Fibroblast of lung (primary cell): ENCODE results near the gene SCTR. TPM values are rescaled to one million over a fixed set of nuclear protein-coding genes. Genes with fewer than 3 reads are reported as not detected.

Experiments used
- DNase-seq, 2 donors: peaks; one replicate each; pipeline versions ENCODE4 v3.0.0 to v3.0.0-alpha.2; 2010; ENCODE audit warnings: low read depth in 2 of 2
- H2AFZ ChIP-seq: 2 replicates; pipeline ENCODE4 v1.5.1; 2012; ENCODE audit warnings: low read length, control low read depth, inconsistent platforms
- H3K27ac ChIP-seq: 2 replicates; pipeline ENCODE4 v1.5.1; 2011; ENCODE audit warnings: low read length, control low read depth; ENCODE audit not compliant: insufficient read depth
- H3K27me3 ChIP-seq: 2 replicates; pipeline ENCODE4 v1.5.1; 2011; ENCODE audit warnings: mild to moderate bottlenecking, low read length; ENCODE audit not compliant: control insufficient read depth, insufficient read depth
- H3K36me3 ChIP-seq: 2 replicates; pipeline ENCODE4 v1.5.1; 2011; ENCODE audit warnings: low read length; ENCODE audit not compliant: control insufficient read depth, insufficient read depth
- H3K4me1 ChIP-seq: 2 replicates; pipeline ENCODE4 v1.5.1; 2011; ENCODE audit warnings: low read length; ENCODE audit not compliant: control insufficient read depth, insufficient read depth; ENCODE audit errors: extremely low read depth
- H3K4me2 ChIP-seq: 2 replicates; pipeline ENCODE4 v1.5.1; 2011; ENCODE audit warnings: low read length, control low read depth; ENCODE audit not compliant: insufficient read depth; ENCODE audit errors: extremely low read depth
- H3K4me3 ChIP-seq, 4 experiments: fragments of 200-600 bp in 1 of 4; sonication (generic) in 1 of 4; replicated peaks in 1 of 4; 2 replicates each; pipeline ENCODE4 v1.5.1; 2011 to 2016; ENCODE audit warnings: low read length in 4 of 4, low read depth in 3 of 4, mild to moderate bottlenecking in 3 of 4, control low read depth in 2 of 4, inconsistent platforms in 1 of 4, mixed read lengths in 1 of 4; ENCODE audit not compliant: insufficient read depth in 1 of 4; ENCODE audit errors: control extremely low read depth in 1 of 4
- H3K79me2 ChIP-seq: 2 replicates; pipeline ENCODE4 v1.5.1; 2012; ENCODE audit warnings: mild to moderate bottlenecking, low read length, inconsistent platforms; ENCODE audit not compliant: control insufficient read depth, insufficient read depth
- H3K9ac ChIP-seq: 2 replicates; pipeline ENCODE4 v1.5.1; 2011; ENCODE audit warnings: mild to moderate bottlenecking, low read length, control low read depth; ENCODE audit not compliant: insufficient read depth
- H3K9me3 ChIP-seq: 2 replicates; pipeline ENCODE4 v1.5.1; 2012; ENCODE audit warnings: low read depth, low read length; ENCODE audit not compliant: control insufficient read depth, insufficient read depth
- H4K20me1 ChIP-seq: 2 replicates; pipeline ENCODE4 v1.5.1; 2011; ENCODE audit warnings: low read length; ENCODE audit not compliant: control insufficient read depth, insufficient read depth; ENCODE audit errors: extremely low read depth
- EZH2 ChIP-seq: IDR thresholded peaks from 2 replicates; pipeline ENCODE4 v1.5.1; 2012; ENCODE audit warnings: low read length, control low read depth, mild to moderate bottlenecking; ENCODE audit errors: missing control alignments
- polyA plus RNA-seq, 2 donors: library from polyadenylated mRNA; depleted of rRNA in 1 of 2; stranded (reverse) in 1 of 2; unstranded in 1 of 2; fragments of >200 nt; gene quantifications; 2 replicates each; pipeline ENCODE4 v1.2.1, GENCODE V29; 2011 to 2012; ENCODE audit warnings: missing spikeins in 1 of 2
- total RNA-seq: library from RNA; depleted of rRNA; stranded (reverse); fragments of >200 nt; gene quantifications from 2 replicates; pipeline ENCODE4 v1.2.1, GENCODE V29; 2014
- TF ChIP-seq, protein P1 (sequence below), 2 donors: IDR thresholded peaks in 1 of 2; conservative IDR thresholded peaks in 1 of 2; 1 replicate in 1 of 2; 2 replicates in 1 of 2; pipeline ENCODE4 v1.5.1; 2011 to 2012; ENCODE audit warnings: low read length in 2 of 2, control low read depth in 1 of 2, inconsistent platforms in 1 of 2, low read depth in 1 of 2, mild to moderate bottlenecking in 1 of 2

The SCTR gene
- total and polyA plus RNA-seq, 2 donors (not counting 1 experiment from before 2014, with no cell fraction given) = not detected

DNA sequence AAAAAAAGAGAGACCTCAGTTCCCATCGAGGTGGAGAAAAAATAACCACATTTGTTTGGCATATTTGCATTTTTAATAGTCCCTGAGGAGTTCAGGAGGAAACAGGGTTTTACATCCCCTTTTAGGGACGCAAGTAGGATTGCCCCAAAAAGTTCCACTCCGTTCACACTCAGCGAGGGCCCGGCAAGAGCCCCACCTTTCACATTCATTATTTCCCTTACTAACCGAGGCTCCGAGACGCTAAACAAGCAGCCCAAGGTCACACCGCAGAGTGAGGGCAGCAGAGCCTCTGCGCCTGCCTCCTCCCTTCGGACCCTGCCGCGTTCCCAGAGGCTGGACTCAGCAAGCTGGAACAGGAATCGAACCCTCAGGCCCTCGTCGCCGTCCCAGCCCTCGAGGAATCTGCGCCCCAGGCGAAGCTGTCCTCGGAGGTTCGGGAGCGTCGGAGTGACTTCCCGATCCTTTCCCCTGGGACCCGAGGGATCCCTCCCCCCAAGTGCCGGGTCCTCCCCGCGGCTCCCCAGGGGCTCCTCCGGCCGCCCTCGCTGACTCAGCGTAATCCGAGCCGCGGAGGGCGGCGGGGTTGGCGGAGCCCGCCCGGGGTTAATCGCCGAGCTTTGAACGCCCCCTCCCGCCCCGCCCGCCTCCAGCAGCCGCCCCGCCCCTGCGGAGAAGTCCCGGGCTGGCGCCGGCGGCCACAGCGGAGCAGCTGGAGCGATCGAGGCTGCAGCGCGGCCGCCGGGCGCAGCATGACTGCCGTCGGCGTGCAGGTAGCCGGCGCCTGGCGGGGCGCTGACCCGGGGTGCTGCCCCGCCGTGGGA, 92.9 kb downstream of the SCTR start, which contains the start of gene TMEM37:
Gene TMEM37 (plus strand): TSS at position 700 of the 821 bp plus-strand sequence. CDS start 50 bp downstream, at position 750.
- no peaks in the 10 kb centered on the region for H3K9me3 ChIP-seq
- H3K9ac ChIP-seq = no peak within 1 kb of the TSS
- H4K20me1 ChIP-seq = no peaks in the 10 kb centered on the region
- H3K79me2 ChIP-seq = no peaks in the 10 kb centered on the region
- no peak within 1 kb of the TSS for H3K27ac ChIP-seq
- peak; percentile 70 to 76 for DNase-seq
- no peak for TF ChIP-seq EZH2
- TF ChIP-seq, protein P1, sequence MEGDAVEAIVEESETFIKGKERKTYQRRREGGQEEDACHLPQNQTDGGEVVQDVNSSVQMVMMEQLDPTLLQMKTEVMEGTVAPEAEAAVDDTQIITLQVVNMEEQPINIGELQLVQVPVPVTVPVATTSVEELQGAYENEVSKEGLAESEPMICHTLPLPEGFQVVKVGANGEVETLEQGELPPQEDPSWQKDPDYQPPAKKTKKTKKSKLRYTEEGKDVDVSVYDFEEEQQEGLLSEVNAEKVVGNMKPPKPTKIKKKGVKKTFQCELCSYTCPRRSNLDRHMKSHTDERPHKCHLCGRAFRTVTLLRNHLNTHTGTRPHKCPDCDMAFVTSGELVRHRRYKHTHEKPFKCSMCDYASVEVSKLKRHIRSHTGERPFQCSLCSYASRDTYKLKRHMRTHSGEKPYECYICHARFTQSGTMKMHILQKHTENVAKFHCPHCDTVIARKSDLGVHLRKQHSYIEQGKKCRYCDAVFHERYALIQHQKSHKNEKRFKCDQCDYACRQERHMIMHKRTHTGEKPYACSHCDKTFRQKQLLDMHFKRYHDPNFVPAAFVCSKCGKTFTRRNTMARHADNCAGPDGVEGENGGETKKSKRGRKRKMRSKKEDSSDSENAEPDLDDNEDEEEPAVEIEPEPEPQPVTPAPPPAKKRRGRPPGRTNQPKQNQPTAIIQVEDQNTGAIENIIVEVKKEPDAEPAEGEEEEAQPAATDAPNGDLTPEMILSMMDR (conservative IDR thresholded peaks at IDR 0.05 in 1 of 2, IDR thresholded peaks at IDR 0.05 in 1 of 2; ENCODE audit: low read depth in 1 of 2, low read length in 2 of 2) = no peak
- H3K4me3 ChIP-seq = peak within 1 kb of the TSS; percentile 21 to 61 (median 41)
- H3K4me1 ChIP-seq = peaks cover 5% of the 10 kb centered on the region
- no peaks in the 10 kb centered on the region for H3K36me3 ChIP-seq
- peak within 1 kb of the TSS; percentile 71 for H3K4me2 ChIP-seq
- H2AFZ ChIP-seq = peak within 1 kb of the TSS; percentile 36
- peaks cover 26% of the 10 kb centered on the region for H3K27me3 ChIP-seq

DNA sequence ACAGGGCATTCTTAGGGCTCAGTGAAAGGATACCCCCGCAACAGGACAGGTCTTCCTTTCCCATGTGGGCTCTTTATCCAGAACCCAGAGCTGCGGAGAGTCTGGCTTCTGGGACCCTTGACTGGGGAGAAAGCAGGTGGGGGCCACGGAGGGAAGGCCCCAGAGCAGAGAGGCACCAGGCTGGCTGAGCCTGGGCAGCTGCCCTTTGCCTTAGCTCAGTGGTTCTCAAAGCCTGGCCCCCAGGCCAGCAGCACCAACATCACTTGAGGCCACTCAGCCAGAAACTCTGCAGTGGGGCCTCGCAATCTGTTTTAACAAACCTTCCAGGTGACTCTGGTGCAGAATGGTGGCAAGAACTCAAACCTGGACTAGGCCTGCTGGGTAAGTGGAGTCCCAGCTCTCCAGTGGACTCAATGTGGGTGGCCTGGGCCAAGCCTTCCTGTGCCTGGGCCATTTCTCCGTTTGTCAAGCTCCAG, 94.2 kb downstream of the SCTR start:
- Histone ChIP-seq H3K36me3 (no peaks in the 10 kb centered on the region), H3K9ac (no peak overlapping the region), H3K9me3 (no peaks in the 10 kb centered on the region), H3K4me1 (peaks cover 5% of the 10 kb centered on the region), H3K27me3 (peaks cover 29% of the 10 kb centered on the region), H2AFZ (no peak overlapping the region), H3K27ac (no peak overlapping the region), H3K4me2 (no peak overlapping the region), H4K20me1 (no peaks in the 10 kb centered on the region), H3K79me2 (no peaks in the 10 kb centered on the region), H3K4me3 (no peak overlapping the region)
- no peak for DNase-seq
- TF ChIP-seq EZH2 = no peak
- TF ChIP-seq, protein P1 (conservative IDR thresholded peaks at IDR 0.05 in 1 of 2, IDR thresholded peaks at IDR 0.05 in 1 of 2; ENCODE audit: low read depth in 1 of 2, low read length in 2 of 2) = no peak

DNA sequence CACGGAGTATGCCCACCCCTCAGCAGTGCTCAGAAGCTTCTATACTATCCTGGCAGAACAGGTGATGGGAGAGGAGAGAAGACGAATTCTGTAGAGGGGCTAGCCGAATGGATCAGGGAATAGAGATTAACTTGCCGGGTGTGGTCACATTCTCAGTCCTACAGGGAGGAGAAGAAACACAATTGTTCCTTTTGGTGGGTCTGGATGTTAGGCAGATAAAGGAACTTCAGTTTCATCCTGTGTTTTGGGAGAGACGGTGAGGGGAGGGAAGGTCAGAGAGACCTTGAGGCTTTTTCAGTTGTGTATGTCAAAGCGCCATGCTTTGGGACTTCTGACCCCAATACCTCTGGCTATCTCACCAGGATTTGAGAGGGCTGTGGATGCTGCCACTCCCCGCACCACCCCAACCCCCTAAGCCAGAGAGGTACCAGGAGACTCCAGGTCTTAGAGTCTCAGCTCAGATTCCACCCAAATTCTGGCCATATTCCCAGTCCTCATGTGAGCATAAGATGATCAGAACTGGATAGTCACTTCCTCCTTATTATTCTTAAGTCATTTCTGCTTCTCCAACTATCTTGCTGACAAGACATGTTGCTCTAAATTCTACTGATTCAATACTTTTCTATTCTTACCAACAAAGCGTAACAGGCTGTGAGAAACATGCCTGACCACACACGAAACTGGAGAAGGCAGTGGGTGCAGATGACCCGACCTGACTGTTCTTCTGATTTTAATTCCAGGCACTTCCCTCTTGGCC, 94.9 kb downstream of the SCTR start:
- H3K4me1 ChIP-seq = peaks cover 5% of the 10 kb centered on the region
- H3K27ac ChIP-seq = no peak overlapping the region
- H3K4me2 ChIP-seq = no peak overlapping the region
- H3K36me3 ChIP-seq = no peaks in the 10 kb centered on the region
- peaks cover 27% of the 10 kb centered on the region for H3K27me3 ChIP-seq
- H2AFZ ChIP-seq = no peak overlapping the region
- no peaks in the 10 kb centered on the region for H3K9me3 ChIP-seq
- H3K4me3 ChIP-seq = no peak overlapping the region
- peak; percentile 11 to 42 for DNase-seq
- H4K20me1 ChIP-seq = no peaks in the 10 kb centered on the region
- no peak for TF ChIP-seq EZH2
- TF ChIP-seq, protein P1 (conservative IDR thresholded peaks at IDR 0.05 in 1 of 2, IDR thresholded peaks at IDR 0.05 in 1 of 2; ENCODE audit: low read depth in 1 of 2, low read length in 2 of 2) = no peak
- no peak overlapping the region for H3K9ac ChIP-seq
- no peaks in the 10 kb centered on the region for H3K79me2 ChIP-seq
